ENCODE results near the gene CELF1.
"Not testable (repeated sequence)": the region's sequence is repeated elsewhere in the genome, so short reads cannot be mapped to it uniquely, and the experiment has no call there.

The CELF1 gene

DNA sequence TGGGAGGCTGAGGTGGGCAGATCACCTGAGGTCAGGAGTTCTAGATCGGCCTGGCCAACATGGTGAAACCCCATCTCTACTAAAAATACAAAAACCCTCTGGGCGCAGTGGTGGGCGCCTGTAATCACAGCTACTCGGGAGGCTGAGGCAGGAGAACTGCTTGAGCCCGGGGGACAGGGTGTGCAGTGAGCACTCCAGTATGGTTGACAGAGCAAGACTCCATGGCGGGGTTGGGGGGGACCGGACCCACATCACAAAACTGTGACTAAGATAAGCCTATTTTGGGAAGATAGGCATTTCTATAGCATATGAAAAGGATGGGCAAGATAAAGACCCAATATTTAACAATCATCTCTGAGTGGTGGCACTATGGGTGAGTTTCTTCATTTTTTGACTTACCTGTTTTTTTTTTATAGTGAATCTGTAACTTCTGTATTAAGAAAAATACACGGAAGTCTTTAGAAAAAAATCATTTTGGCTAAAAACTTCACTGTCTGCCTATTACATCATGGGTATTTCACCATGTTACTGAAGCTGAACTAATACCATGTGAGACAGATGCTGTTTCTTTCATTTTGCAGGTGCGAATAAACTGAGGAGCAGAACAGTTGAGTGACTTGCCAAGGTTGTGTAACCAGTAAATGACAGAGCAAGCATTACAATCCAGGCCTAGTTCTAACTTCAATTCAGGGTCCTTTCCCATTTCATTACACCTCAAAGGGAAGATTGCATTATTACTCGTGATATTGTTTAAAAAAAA, 2.5 kb downstream of the CELF1 start:
- DNase-seq (ENCODE audit: extremely low read depth, low read depth): no peak
- TF ChIP-seq, protein P1, sequence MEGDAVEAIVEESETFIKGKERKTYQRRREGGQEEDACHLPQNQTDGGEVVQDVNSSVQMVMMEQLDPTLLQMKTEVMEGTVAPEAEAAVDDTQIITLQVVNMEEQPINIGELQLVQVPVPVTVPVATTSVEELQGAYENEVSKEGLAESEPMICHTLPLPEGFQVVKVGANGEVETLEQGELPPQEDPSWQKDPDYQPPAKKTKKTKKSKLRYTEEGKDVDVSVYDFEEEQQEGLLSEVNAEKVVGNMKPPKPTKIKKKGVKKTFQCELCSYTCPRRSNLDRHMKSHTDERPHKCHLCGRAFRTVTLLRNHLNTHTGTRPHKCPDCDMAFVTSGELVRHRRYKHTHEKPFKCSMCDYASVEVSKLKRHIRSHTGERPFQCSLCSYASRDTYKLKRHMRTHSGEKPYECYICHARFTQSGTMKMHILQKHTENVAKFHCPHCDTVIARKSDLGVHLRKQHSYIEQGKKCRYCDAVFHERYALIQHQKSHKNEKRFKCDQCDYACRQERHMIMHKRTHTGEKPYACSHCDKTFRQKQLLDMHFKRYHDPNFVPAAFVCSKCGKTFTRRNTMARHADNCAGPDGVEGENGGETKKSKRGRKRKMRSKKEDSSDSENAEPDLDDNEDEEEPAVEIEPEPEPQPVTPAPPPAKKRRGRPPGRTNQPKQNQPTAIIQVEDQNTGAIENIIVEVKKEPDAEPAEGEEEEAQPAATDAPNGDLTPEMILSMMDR (IDR thresholded peaks at IDR 0.05; ENCODE audit: low read depth, low read length): no peak

DNA sequence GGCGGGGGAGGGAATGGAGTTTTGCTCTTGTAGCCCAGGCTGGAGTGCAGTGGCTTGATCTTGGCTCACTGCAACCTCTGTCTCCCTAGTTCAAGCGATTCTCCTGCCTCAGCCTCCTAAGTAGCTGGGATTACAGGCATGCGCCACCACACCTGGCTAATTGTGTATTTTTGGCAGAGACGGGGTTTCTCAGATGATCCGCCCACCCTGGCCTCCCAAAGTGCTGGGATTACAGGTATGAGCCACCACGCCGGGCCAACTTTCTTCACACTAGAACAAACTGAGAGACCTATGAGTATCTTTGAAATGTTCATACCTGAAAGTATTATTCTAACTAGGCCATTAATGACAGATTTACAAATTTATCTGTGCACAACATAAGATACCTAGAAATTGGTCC, 6.7 kb downstream of the CELF1 start:
- DNase-seq (ENCODE audit: extremely low read depth, low read depth): not testable (repeated sequence)

DNA sequence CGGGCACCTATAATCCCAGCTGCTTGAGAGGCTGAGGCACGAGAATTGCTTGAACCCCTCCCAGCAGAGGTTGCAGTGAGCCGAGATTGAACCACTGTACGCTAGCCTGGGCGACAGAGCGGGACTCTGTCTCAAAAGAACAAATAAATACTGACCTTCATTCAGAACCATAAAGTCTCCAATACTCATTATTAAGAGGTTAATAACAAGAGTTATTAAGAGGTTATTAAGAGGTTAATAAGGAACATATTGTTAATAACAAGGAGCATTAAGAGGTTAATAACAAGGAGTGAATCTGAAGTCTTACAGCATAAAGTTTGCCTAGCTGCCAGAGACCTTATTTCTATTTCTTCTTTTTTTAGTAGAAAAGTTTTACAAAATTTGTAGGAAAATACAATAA, 7.6 kb downstream of the CELF1 start:
- DNase-seq (ENCODE audit: extremely low read depth, low read depth): no peak
- TF ChIP-seq, protein P1 (IDR thresholded peaks at IDR 0.05; ENCODE audit: low read depth, low read length): no peak

DNA sequence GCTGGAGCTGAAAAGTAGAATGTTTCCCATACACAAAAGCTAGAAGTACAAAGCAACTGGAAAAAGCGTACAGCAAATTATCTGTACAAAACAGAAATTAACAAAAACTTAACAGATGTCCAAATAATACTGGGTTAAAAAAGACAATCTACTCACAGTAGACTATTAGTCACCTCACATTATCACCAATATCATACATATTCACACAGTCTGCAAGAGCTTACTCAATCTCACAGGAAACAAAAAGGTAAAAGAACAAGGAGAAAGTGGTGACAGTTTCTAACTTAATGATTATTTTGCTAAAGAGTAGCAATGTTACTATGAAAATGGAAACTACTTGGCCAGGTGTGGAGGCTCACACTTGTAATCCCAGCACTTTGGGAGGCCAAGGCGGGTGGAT, 11.9 kb downstream of the CELF1 start:
- TF ChIP-seq, protein P1 (IDR thresholded peaks at IDR 0.05; ENCODE audit: low read depth, low read length): no peak
- DNase-seq (ENCODE audit: extremely low read depth, low read depth): no peak

DNA sequence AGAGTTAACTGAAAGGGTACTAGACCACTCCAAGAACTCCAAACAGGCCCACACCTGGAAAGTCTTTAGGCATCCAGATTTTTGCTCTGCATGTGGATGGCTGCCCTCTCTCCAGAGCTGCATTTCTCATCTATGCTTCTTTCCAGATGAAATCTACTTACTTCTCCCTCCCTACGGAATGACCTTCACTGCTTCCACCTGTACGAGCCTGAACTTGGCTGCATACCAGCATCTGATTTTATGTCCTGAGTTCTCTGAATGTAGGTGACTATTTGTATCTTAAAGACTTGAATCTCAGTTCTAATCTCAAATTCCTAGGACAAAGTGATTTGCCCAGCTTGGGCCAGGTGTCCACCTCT, 13.3 kb downstream of the CELF1 start:
- DNase-seq (ENCODE audit: extremely low read depth, low read depth): no peak
- TF ChIP-seq, protein P1 (IDR thresholded peaks at IDR 0.05; ENCODE audit: low read depth, low read length): no peak

DNA sequence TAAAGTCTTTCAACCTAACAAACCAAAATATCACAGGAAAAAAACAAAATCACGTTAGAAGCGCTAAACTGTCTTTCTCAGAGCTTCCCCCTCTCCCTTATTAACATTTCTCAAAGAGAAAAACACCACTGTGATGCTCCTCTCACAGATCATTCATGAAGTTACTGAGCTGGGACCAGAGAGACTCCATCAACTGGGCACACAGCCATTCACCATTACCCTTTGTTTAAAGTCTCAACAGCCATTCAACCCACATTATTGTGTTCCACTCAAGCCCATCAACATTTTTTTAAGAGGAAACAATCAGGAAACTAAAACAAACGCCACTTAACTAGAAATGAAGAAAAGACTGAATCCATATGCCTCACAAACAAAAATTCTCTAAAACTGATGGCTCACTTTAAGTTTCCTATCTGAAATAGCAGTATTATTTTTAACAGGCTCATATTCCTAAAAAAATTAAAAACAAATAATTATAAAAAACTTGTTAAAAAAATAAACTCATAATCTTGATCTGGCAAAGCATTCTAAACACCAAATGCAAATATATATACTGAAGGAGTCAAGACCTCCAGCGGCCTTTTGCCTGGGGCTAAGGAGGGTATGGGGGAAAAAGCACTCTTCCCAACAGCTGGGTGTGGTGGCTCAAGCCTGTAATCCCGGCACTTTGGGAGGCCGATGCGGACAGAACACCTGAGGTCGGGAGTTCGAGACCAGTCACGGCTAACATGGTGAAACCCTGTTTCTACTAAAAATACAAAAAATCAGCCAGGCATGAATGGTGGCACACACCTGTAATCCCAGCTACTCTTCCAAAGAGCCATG, 14.0 kb downstream of the CELF1 start:
- no peak for DNase-seq (ENCODE audit: extremely low read depth, low read depth)
- TF ChIP-seq, protein P1 (IDR thresholded peaks at IDR 0.05; ENCODE audit: low read depth, low read length): no peak

DNA sequence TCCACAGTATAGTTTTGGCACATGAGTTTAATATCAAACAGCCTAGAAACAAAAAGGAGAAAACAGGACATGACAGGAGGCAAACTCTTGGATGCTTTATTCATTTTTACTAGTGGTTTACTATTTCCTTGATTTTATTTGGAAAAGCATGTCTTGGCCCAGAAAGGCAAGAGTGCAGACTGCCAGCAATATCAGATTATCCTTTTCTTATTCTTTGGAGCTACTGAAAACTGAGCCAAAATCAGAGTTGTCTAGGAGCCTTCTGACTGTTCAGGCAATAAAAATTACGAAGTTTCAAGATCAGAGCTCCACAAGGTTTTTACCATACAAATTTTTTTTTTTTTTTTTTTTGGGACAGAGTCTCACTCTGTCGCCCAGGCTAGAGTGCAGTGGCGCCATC, 16.0 kb downstream of the CELF1 start:
- TF ChIP-seq, protein P1 (IDR thresholded peaks at IDR 0.05; ENCODE audit: low read depth, low read length): no peak
- DNase-seq (ENCODE audit: extremely low read depth, low read depth): no peak
